Activated naive CD8-positive, alpha-beta T cell treated with anti-CD3 and anti-CD28 coated beads, Interleukin-2, amount 10 ng/mL, durations not matched to agents 7 days and 5 days (primary cell): Measurements from ENCODE around the gene SLC15A1. TPM values are rescaled to one million over a fixed set of nuclear protein-coding genes. Genes with fewer than 3 reads are reported as not detected.
"Not testable (repeated sequence)": the region's sequence is repeated elsewhere in the genome, so short reads cannot be mapped to it uniquely, and the experiment has no call there.

Experiments
- ATAC-seq: fragments of 150-1000 bp; cut with Tn5 transposase; one replicate; pipeline ENCODE4 v1.10.0; 2021; ENCODE audit warnings: low read depth, moderate library complexity
- POLR2A ChIA-PET: fragments of 350-600 bp; sonication (Branson Sonifier 250); formaldehyde crosslinking; loops from one replicate; lab custom pipeline; 2021; ENCODE audit warnings: antibody characterized with exemption; lab: Charles Lee
- DNase-seq: peaks from one replicate; pipeline ENCODE4 v3.0.0; 2021
- H3K27ac Mint-ChIP-seq: one replicate; pipeline ENCODE4 v1.8.0; 2022; ENCODE audit warnings: mild to moderate bottlenecking, mixed read lengths
- H3K27me3 Mint-ChIP-seq: one replicate; pipeline ENCODE4 v1.8.0; 2022; ENCODE audit warnings: mild to moderate bottlenecking, moderate library complexity, mixed read lengths
- H3K36me3 Mint-ChIP-seq: one replicate; pipeline ENCODE4 v1.8.0; 2021; ENCODE audit warnings: mild to moderate bottlenecking, mixed read lengths
- H3K4me1 Mint-ChIP-seq: one replicate; pipeline ENCODE4 v1.8.0; 2021; ENCODE audit warnings: mixed read lengths
- H3K4me3 Mint-ChIP-seq: one replicate; pipeline ENCODE4 v1.8.0; 2022; ENCODE audit warnings: mild to moderate bottlenecking, moderate library complexity, mixed read lengths
- H3K9me3 Mint-ChIP-seq: one replicate; pipeline ENCODE4 v1.8.0; 2021; ENCODE audit warnings: mixed read lengths
- total RNA-seq, 2 experiments: library from RNA; stranded (reverse); gene quantifications; one replicate each; pipeline ENCODE4 v1.2.3, GENCODE V29; 2021

Gene SLC15A1
- total RNA-seq, 2 experiments from 2014 or later = not detected

GRCh38 chr13:98755729-98756128 lies 3.3 kb upstream of the SLC15A1 start:
- peaks cover 8% of the 10 kb centered on the region for H3K36me3 Mint-ChIP-seq
- DNase-seq = no peak
- H3K9me3 Mint-ChIP-seq = peaks cover 14% of the 10 kb centered on the region
- no peaks in the 10 kb centered on the region for H3K4me1 Mint-ChIP-seq
- H3K27me3 Mint-ChIP-seq = peaks cover 43% of the 10 kb centered on the region
- POLR2A ChIA-PET = no interaction called here
- ATAC-seq = no peak
- H3K27ac Mint-ChIP-seq = no peak overlapping the region
- H3K4me3 Mint-ChIP-seq = no peak overlapping the region

GRCh38 chr13:98755116-98755515 lies 2.6 kb upstream of the SLC15A1 start:
- peaks cover 13% of the 10 kb centered on the region for H3K9me3 Mint-ChIP-seq
- H3K36me3 Mint-ChIP-seq = peaks cover 8% of the 10 kb centered on the region
- no peak overlapping the region for H3K4me3 Mint-ChIP-seq
- H3K4me1 Mint-ChIP-seq = no peaks in the 10 kb centered on the region
- no peak overlapping the region for H3K27ac Mint-ChIP-seq
- ATAC-seq (no peak), DNase-seq (no peak)
- H3K27me3 Mint-ChIP-seq = peaks cover 49% of the 10 kb centered on the region
- POLR2A ChIA-PET = no interaction called here

GRCh38 chr13:98754468-98754867 lies 2.0 kb upstream of the SLC15A1 start:
- DNase-seq, H3K36me3 Mint-ChIP-seq, H3K4me3 Mint-ChIP-seq, POLR2A ChIA-PET, ATAC-seq, H3K4me1 Mint-ChIP-seq, H3K27ac Mint-ChIP-seq: not testable (repeated sequence)
- Mint-ChIP-seq H3K9me3 (peaks cover 13% of the 10 kb centered on the region), H3K27me3 (peaks cover 55% of the 10 kb centered on the region)

GRCh38 chr13:98751861-98752466 lies 508 bp downstream of the SLC15A1 start:
- H3K27ac Mint-ChIP-seq = no peak overlapping the region
- DNase-seq = no peak
- ATAC-seq = no peak
- POLR2A ChIA-PET = interaction anchor here (0.6 kb wide), 1 partner anchor 262 kb away, joined by 3 read pairs; no protein-coding TSS in a partner anchor
- H3K4me1 Mint-ChIP-seq = no peaks in the 10 kb centered on the region
- peaks cover 57% of the 10 kb centered on the region for H3K27me3 Mint-ChIP-seq
- peaks cover 8% of the 10 kb centered on the region for H3K36me3 Mint-ChIP-seq
- peak overlapping the region; percentile 16 for H3K4me3 Mint-ChIP-seq
- H3K9me3 Mint-ChIP-seq = peaks cover 13% of the 10 kb centered on the region

- Mint-ChIP-seq H3K4me1 (no peaks in the 10 kb centered on the region), H3K36me3 (peaks cover 8% of the 10 kb centered on the region), H3K9me3 (peaks cover 13% of the 10 kb centered on the region), H3K4me3 (no peak overlapping the region), H3K27me3 (peaks cover 57% of the 10 kb centered on the region), H3K27ac (no peak overlapping the region)
- DNase-seq (no peak), ATAC-seq (no peak)
- POLR2A ChIA-PET = interaction anchor here (0.6 kb wide), 1 partner anchor 261 kb away, joined by 3 read pairs; no protein-coding TSS in a partner anchor
Observed at GRCh38 chr13:98751367-98751782, 1.1 kb downstream of the SLC15A1 start.

GRCh38 chr13:98749501-98749900 lies 3.0 kb downstream of the SLC15A1 start:
- Mint-ChIP-seq H3K27ac (no peak overlapping the region), H3K4me3 (no peak overlapping the region), H3K9me3 (peaks cover 12% of the 10 kb centered on the region), H3K36me3 (peaks cover 8% of the 10 kb centered on the region), H3K27me3 (peaks cover 45% of the 10 kb centered on the region), H3K4me1 (no peaks in the 10 kb centered on the region)
- ATAC-seq (no peak), DNase-seq (no peak)
- POLR2A ChIA-PET = no interaction called here

- ATAC-seq (no peak), DNase-seq (no peak)
- POLR2A ChIA-PET = no interaction called here
- Mint-ChIP-seq H3K4me3 (no peak overlapping the region), H3K27me3 (peaks cover 27% of the 10 kb centered on the region), H3K9me3 (no peaks in the 10 kb centered on the region), H3K36me3 (no peaks in the 10 kb centered on the region), H3K4me1 (no peaks in the 10 kb centered on the region), H3K27ac (no peak overlapping the region)
Observed at GRCh38 chr13:98746968-98747367, 5.5 kb downstream of the SLC15A1 start.

- ATAC-seq = no peak
- H3K9me3 Mint-ChIP-seq = peaks cover 2% of the 10 kb centered on the region
- no peaks in the 10 kb centered on the region for H3K36me3 Mint-ChIP-seq
- no peak overlapping the region for H3K27ac Mint-ChIP-seq
- DNase-seq = no peak
- POLR2A ChIA-PET = no interaction called here
- H3K4me1 Mint-ChIP-seq = no peaks in the 10 kb centered on the region
- no peak overlapping the region for H3K4me3 Mint-ChIP-seq
- H3K27me3 Mint-ChIP-seq = no peaks in the 10 kb centered on the region
Observed at GRCh38 chr13:98743377-98743776, 9.1 kb downstream of the SLC15A1 start.

- no peak for ATAC-seq
Observed at GRCh38 chr13:98742961-98743360, 9.5 kb downstream of the SLC15A1 start.

GRCh38 chr13:98741741-98742435 lies 10.6 kb downstream of the SLC15A1 start:
- POLR2A ChIA-PET = no interaction called here
- H3K9me3 Mint-ChIP-seq = peaks cover 4% of the 10 kb centered on the region
- no peak overlapping the region for H3K27ac Mint-ChIP-seq
- H3K27me3 Mint-ChIP-seq = no peaks in the 10 kb centered on the region
- H3K4me3 Mint-ChIP-seq = no peak overlapping the region
- ATAC-seq = no peak
- no peaks in the 10 kb centered on the region for H3K4me1 Mint-ChIP-seq
- H3K36me3 Mint-ChIP-seq = no peaks in the 10 kb centered on the region
- DNase-seq = no peak

More at GRCh38 chr13:98742961-98743360, 9.5 kb downstream of the SLC15A1 start:
- Mint-ChIP-seq H3K27me3 (no peaks in the 10 kb centered on the region), H3K4me3 (no peak overlapping the region), H3K27ac (no peak overlapping the region), H3K36me3 (no peaks in the 10 kb centered on the region), H3K4me1 (no peaks in the 10 kb centered on the region), H3K9me3 (peaks cover 2% of the 10 kb centered on the region)
- POLR2A ChIA-PET = no interaction called here
- no peak for DNase-seq

GRCh38 chr13:98740131-98740530 lies 12.3 kb downstream of the SLC15A1 start:
- no peak for ATAC-seq
- POLR2A ChIA-PET = no interaction called here
- no peak overlapping the region for H3K4me3 Mint-ChIP-seq
- H3K27me3 Mint-ChIP-seq = peaks cover 3% of the 10 kb centered on the region
- H3K27ac Mint-ChIP-seq = no peak overlapping the region
- no peak for DNase-seq
- peaks cover 4% of the 10 kb centered on the region for H3K9me3 Mint-ChIP-seq
- no peaks in the 10 kb centered on the region for H3K36me3 Mint-ChIP-seq
- no peaks in the 10 kb centered on the region for H3K4me1 Mint-ChIP-seq

- DNase-seq = no peak
- no peaks in the 10 kb centered on the region for H3K36me3 Mint-ChIP-seq
- no peak for ATAC-seq
- H3K4me1 Mint-ChIP-seq = no peaks in the 10 kb centered on the region
- POLR2A ChIA-PET = no interaction called here
- no peak overlapping the region for H3K27ac Mint-ChIP-seq
- H3K4me3 Mint-ChIP-seq = no peak overlapping the region
- H3K27me3 Mint-ChIP-seq = peaks cover 6% of the 10 kb centered on the region
- H3K9me3 Mint-ChIP-seq = peaks cover 4% of the 10 kb centered on the region
Observed at GRCh38 chr13:98738993-98739392, 13.5 kb downstream of the SLC15A1 start.

GRCh38 chr13:98738213-98738612 lies 14.3 kb downstream of the SLC15A1 start:
- Mint-ChIP-seq H3K4me3 (no peak overlapping the region), H3K9me3 (peaks cover 4% of the 10 kb centered on the region), H3K27ac (no peak overlapping the region), H3K36me3 (no peaks in the 10 kb centered on the region), H3K4me1 (no peaks in the 10 kb centered on the region), H3K27me3 (peaks cover 6% of the 10 kb centered on the region)
- ATAC-seq = no peak
- no peak for DNase-seq
- POLR2A ChIA-PET = no interaction called here

GRCh38 chr13:98731925-98732324 lies 20.5 kb downstream of the SLC15A1 start:
- ATAC-seq = no peak
- H3K27ac Mint-ChIP-seq = no peak overlapping the region
- no peak overlapping the region for H3K4me3 Mint-ChIP-seq
- peaks cover 2% of the 10 kb centered on the region for H3K9me3 Mint-ChIP-seq
- H3K27me3 Mint-ChIP-seq = peaks cover 8% of the 10 kb centered on the region
- no peaks in the 10 kb centered on the region for H3K36me3 Mint-ChIP-seq
- POLR2A ChIA-PET = no interaction called here
- no peak for DNase-seq
- H3K4me1 Mint-ChIP-seq = peaks cover 7% of the 10 kb centered on the region
